K562 (cell line): ENCODE data around the gene HDAC1. TPM values are rescaled to one million over a fixed set of nuclear protein-coding genes. Genes with fewer than 3 reads are reported as not detected.

Experiments used
- BCOR ChIP-seq: fragments of 450-650 bp; IDR thresholded peaks from 2 replicates; pipeline ENCODE4 v1.6.1; 2016
- BRD4 ChIP-seq: fragments of 200-600 bp; sonication (generic); IDR thresholded peaks from 2 replicates; pipeline ENCODE4 v1.6.1; 2017; ENCODE audit warnings: inconsistent platforms
- CAMTA2 ChIP-seq: fragments of 250-450 bp; sonication (Bioruptor Pico); conservative IDR thresholded peaks from 2 replicates; pipeline ENCODE4 v1.5.1; 2022
- CBX8 ChIP-seq: fragments of 200-600 bp; sonication (generic); IDR thresholded peaks from 2 replicates; pipeline ENCODE4 v1.6.1; 2012; ENCODE audit warnings: borderline replicate concordance, mixed run types, low read depth, mild to moderate bottlenecking, moderate library complexity, mixed read lengths, low read length, control low read depth, inconsistent platforms; ENCODE audit not compliant: poor library complexity, severe bottlenecking; ENCODE audit errors: extremely low read depth
- E2F6 ChIP-seq, 2 experiments: IDR thresholded peaks; 2 replicates each; pipeline ENCODE4 v1.6.1; 2011; ENCODE audit warnings: borderline replicate concordance in 1 of 2, control low read depth in 1 of 2, low read depth in 1 of 2, low read length in 1 of 2, mild to moderate bottlenecking in 1 of 2, mixed read lengths in 1 of 2, moderate library complexity in 1 of 2; ENCODE audit not compliant: insufficient read depth in 1 of 2, insufficient read length in 1 of 2, poor library complexity in 1 of 2, severe bottlenecking in 1 of 2; ENCODE audit errors: extremely low read depth in 1 of 2
- EP400 ChIP-seq: fragments of 450-650 bp; IDR thresholded peaks from 2 replicates; pipeline ENCODE4 v1.6.1; 2017; ENCODE audit warnings: antibody characterized with exemption, mild to moderate bottlenecking, moderate library complexity
- HNRNPL ChIP-seq: fragments of 200-400 bp; formaldehyde crosslinking; IDR thresholded peaks from 2 replicates; pipeline ENCODE4 v1.6.1; 2017; ENCODE audit warnings: low read depth, mild to moderate bottlenecking, low read length
- IFI16 ChIP-seq: fragments of 250-450 bp; sonication (Bioruptor Pico); IDR thresholded peaks from 2 replicates; pipeline ENCODE4 v2.1.2; 2022; ENCODE audit warnings: mild to moderate bottlenecking, inconsistent platforms
- KLF6 ChIP-seq: fragments of 250-450 bp; sonication (Bioruptor Pico); IDR thresholded peaks from 2 replicates; pipeline ENCODE4 v1.4.0; 2020; ENCODE audit warnings: mild to moderate bottlenecking, moderate library complexity, borderline replicate concordance
- LARP7 ChIP-seq: fragments of 450-650 bp; IDR thresholded peaks from 2 replicates; pipeline ENCODE4 v1.6.1; 2016
- MEF2A ChIP-seq: IDR thresholded peaks from 2 replicates; pipeline ENCODE4 v1.6.1; 2011; ENCODE audit warnings: low read depth, mild to moderate bottlenecking, low read length, moderate library complexity; ENCODE audit not compliant: control insufficient read depth
- POLR2AphosphoS5 ChIP-seq: IDR thresholded peaks from 2 replicates; pipeline ENCODE4 v1.6.1; 2011; ENCODE audit warnings: mild to moderate bottlenecking, low read depth, low read length, moderate library complexity; ENCODE audit not compliant: control insufficient read depth, insufficient read depth
- SAFB2 ChIP-seq: fragments of 200-400 bp; formaldehyde crosslinking; IDR thresholded peaks from 2 replicates; pipeline ENCODE4 v1.6.1; 2018; ENCODE audit warnings: borderline replicate concordance, low read length, low read depth, moderate library complexity; ENCODE audit not compliant: severe bottlenecking
- SLC30A9 ChIP-seq: fragments of 250-450 bp; sonication (Bioruptor Pico); IDR thresholded peaks from 2 replicates; pipeline ENCODE4 v1.8.0; 2022; ENCODE audit warnings: mild to moderate bottlenecking, moderate library complexity
- ZBTB7A ChIP-seq: IDR thresholded peaks from 2 replicates; pipeline ENCODE4 v1.6.1; 2011; ENCODE audit warnings: low read depth, mild to moderate bottlenecking, low read length, moderate library complexity, borderline replicate concordance; ENCODE audit not compliant: control insufficient read depth
- ZC3H11A ChIP-seq: IDR thresholded peaks from 2 replicates; pipeline ENCODE4 v1.6.1; 2012; ENCODE audit warnings: low read depth, low read length, improper control_type of control experiment
- ZKSCAN3 ChIP-seq: fragments of 250-450 bp; sonication (Bioruptor Pico); IDR thresholded peaks from 2 replicates; pipeline ENCODE4 v1.4.0; 2020
- ZKSCAN8 ChIP-seq: fragments of 200-800 bp; sonication (Bioruptor generic); IDR thresholded peaks from 2 replicates; pipeline ENCODE4 v1.6.1; 2016; ENCODE audit warnings: missing genetic modification characterization, missing compliant biosample characterization
- ZNF274 ChIP-seq: IDR thresholded peaks from 2 replicates; pipeline ENCODE4 v1.6.1; 2011; ENCODE audit warnings: low read depth, mild to moderate bottlenecking, low read length, moderate library complexity, borderline replicate concordance
- ZNF785 ChIP-seq: fragments of 250-450 bp; sonication (Bioruptor Pico); IDR thresholded peaks from 2 replicates; pipeline ENCODE4 v1.4.0; 2020; ENCODE audit warnings: mild to moderate bottlenecking
- polyA plus RNA-seq, 8 experiments: library from polyadenylated mRNA; depleted of rRNA in 4 of 8; stranded (reverse) in 5 of 8; unstranded in 3 of 8; fragments of >200 nt; fragmentation: Nextera tagmentation in 2 of 8; fragmentation: Illumina TruSeq in 1 of 8; extraction: Ambion mirVana in 2 of 8; extraction: Trizol in 1 of 8; gene quantifications; 2 replicates each; pipeline versions ENCODE4 v1.2.1 to v1.2.3, GENCODE V29; 2011 to 2014; ENCODE audit warnings: inconsistent platforms in 1 of 8, missing spikeins in 1 of 8
- total RNA-seq, 7 experiments: library from RNA; depleted of rRNA in 6 of 7; stranded (reverse); fragments of >200 nt in 6 of 7; fragmentation: Illumina TruSeq in 2 of 7; extraction: Trizol in 2 of 7; gene quantifications; 2 replicates each; pipeline versions ENCODE4 v1.2.1 to v1.2.3, GENCODE V29; 2011 to 2021; ENCODE audit warnings: low replicate concordance in 1 of 7
- TF ChIP-seq, protein P1 (sequence below), 2 experiments: IDR thresholded peaks in 1 of 2; conservative IDR thresholded peaks in 1 of 2; 2 replicates each; pipeline ENCODE4 v1.6.1; 2016; ENCODE audit warnings: low read depth in 2 of 2, mild to moderate bottlenecking in 1 of 2, missing compliant biosample characterization in 1 of 2, missing genetic modification characterization in 1 of 2, moderate library complexity in 1 of 2
- TF ChIP-seq, protein P2 (sequence below): fragments of 250-450 bp; sonication (Bioruptor Pico); IDR thresholded peaks from 2 replicates; pipeline ENCODE4 v1.8.0; 2022; ENCODE audit warnings: moderate library complexity, mild to moderate bottlenecking, inconsistent platforms

Gene HDAC1
- total and polyA plus RNA-seq, 9 of the 15 experiments (the other 6 are each of a cell fraction or from before 2014, with no cell fraction given): 169 to 384 (median 193) TPM

GRCh38 chr1:32247983-32248889, 43.6 kb upstream of the HDAC1 start (continued):
- TF ChIP-seq, protein P1, sequence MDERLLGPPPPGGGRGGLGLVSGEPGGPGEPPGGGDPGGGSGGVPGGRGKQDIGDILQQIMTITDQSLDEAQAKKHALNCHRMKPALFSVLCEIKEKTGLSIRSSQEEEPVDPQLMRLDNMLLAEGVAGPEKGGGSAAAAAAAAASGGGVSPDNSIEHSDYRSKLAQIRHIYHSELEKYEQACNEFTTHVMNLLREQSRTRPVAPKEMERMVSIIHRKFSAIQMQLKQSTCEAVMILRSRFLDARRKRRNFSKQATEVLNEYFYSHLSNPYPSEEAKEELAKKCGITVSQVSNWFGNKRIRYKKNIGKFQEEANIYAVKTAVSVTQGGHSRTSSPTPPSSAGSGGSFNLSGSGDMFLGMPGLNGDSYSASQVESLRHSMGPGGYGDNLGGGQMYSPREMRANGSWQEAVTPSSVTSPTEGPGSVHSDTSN (CRISPR knock-in tag; IDR thresholded peaks at IDR 0.05; ENCODE audit: low read depth): no peak
- TF ChIP-seq, protein P1 (tag; conservative IDR thresholded peaks at IDR 0.05; ENCODE audit: low read depth): no peak
- TF ChIP-seq EP400 (peak; percentile 42; the same call in 1 of the 2 replicates), MEF2A (no peak), ZBTB7A (peak; percentile 62; the same call in 1 of the 2 replicates), ZNF785 (CRISPR knock-in tag) (no peak), CAMTA2 (no peak), ZNF274 (no peak; the same call in 1 of the 2 replicates), ZKSCAN8 (no peak), POLR2AphosphoS5 (no peak), ZC3H11A (peak; percentile 60; the same call in 1 of the 2 replicates), IFI16 (CRISPR knock-in tag) (no peak), ZKSCAN3 (no peak), HNRNPL (peak; percentile 38; the same call in 1 of the 2 replicates), BRD4 (no peak), CBX8 (no peak), SAFB2 (no peak), SLC30A9 (CRISPR knock-in tag) (no peak), BCOR (peak; percentile 96), E2F6 (IDR thresholded peaks at IDR 0.05; ENCODE audit: borderline replicate concordance in 1 of 2, extremely low read depth in 1 of 2, insufficient read depth in 1 of 2, insufficient read length in 1 of 2, low read depth in 1 of 2, low read length in 1 of 2, poor library complexity in 1 of 2, severe bottlenecking in 1 of 2) (peak; percentile 24 to 46), LARP7 (no peak; the same call in 1 of the 2 replicates), KLF6 (CRISPR knock-in tag) (no peak)
- TF ChIP-seq, protein P2, sequence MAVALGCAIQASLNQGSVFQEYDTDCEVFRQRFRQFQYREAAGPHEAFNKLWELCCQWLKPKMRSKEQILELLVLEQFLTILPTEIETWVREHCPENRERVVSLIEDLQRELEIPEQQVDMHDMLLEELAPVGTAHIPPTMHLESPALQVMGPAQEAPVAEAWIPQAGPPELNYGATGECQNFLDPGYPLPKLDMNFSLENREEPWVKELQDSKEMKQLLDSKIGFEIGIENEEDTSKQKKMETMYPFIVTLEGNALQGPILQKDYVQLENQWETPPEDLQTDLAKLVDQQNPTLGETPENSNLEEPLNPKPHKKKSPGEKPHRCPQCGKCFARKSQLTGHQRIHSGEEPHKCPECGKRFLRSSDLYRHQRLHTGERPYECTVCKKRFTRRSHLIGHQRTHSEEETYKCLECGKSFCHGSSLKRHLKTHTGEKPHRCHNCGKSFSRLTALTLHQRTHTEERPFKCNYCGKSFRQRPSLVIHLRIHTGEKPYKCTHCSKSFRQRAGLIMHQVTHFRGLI (CRISPR knock-in tag): no peak
